ENCODE data around the gene LMTK3.
"Not testable (repeated sequence)": the region's sequence is repeated elsewhere in the genome, so short reads cannot be mapped to it uniquely, and the experiment has no call there.

The LMTK3 gene

DNA sequence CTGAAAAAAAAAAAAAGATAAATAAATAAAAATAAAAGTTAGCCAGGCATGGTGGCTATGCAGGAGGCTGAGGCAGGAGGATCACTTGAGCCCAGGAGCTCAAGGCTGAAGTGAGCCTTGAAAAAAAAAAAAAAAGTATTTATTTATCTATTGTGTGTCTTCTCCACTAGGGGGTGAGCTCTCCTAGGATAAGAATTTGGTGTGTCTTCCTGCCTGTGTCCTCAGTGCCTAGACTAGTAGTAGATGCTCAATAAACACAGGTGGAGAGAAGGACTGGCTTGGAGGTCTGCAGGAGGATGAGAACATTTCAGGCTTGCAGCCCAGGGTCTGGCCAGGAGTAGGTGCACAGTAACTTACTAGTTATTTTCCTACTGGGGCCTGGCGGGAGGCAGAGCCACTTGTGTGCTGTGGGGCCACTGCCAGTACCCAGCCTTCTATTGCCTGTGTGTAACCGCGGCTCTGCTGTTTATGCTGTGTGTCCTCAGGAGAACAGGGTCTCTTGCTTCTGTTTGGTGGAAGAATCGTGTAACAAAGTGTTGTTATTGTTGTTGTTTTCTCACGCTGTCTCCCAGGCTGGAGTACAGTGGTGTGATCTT, 5.4 kb downstream of the LMTK3 start:
- peak; percentile 57 for DNase-seq (ENCODE audit: low spot score)

DNA sequence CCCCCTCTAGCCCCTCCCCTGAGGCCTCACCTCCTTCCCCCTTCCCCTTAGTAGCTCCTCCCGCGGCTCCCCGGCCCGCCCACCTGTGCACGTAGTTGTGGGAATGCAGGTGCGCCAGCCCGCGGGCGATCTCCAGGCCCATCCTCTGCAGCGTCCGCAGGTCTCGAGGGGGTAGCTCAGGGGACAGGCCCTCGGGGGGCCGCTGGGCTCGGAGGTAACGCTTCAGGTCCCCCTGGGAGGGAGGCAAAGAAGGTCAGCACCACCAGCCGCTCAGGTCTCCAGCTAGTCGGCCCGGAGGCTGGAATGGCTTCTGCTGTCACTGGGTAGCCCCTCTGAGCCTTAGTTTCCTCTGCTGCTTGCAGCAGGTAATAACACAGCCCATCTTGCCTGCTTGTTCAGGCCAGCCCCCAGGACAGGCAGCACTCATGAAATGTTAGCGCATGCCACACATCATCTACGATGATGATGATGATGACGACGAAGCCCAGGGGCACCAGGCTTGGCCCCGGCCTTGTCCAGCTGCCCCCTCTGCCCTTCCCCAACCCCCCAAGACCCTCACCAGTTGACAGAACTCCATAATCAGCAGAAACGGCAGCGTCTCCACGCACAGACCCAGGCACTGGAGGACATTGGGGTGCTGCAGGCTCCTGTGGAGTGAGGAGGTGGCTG, 9.2 kb downstream of the LMTK3 start:
- DNase-seq (ENCODE audit: low spot score), result no peak

DNA sequence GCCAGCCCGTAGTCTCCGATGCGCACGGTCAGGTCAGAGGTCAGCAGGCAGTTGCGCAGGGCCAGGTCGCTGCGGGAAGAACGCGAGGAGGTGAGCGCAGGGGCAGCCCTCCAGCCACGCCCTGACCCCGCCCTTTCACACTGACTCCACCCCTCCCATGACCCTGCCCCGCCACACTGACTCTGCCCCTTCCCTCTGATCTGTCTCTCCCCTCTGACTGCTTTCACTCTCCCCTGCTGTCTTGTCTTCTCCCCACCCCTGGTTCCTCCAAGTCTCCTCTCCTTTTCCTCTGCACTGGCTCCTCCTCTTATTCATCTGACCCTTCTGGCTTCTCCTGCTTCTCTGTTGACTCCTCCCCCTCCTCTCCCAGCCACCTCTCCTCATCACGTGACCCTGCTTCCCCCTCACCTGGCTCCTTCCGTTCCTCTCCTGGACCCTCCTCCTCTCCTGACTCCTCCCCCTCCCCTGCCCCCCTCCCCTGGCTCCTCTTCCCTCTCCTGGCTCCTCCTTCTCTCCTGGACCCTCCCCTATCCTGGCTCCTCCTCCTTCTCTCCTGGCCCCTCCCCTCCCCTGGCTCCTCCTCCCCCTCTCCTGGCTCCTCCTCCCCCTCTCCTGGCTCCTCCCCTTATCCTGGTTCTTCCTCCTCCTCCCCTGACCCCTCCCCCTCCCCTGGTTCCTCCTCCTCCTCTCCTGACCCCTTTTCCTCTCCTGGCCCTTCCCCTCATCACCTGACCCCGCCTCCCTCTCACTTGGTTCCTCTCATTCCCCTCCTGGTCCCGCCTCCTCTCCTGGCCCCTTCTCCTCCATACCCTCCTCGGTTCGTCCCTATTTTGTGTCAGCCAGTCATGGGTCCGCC, 9.9 kb downstream of the LMTK3 start:
- DNase-seq (ENCODE audit: low spot score), result peak; percentile 57

DNA sequence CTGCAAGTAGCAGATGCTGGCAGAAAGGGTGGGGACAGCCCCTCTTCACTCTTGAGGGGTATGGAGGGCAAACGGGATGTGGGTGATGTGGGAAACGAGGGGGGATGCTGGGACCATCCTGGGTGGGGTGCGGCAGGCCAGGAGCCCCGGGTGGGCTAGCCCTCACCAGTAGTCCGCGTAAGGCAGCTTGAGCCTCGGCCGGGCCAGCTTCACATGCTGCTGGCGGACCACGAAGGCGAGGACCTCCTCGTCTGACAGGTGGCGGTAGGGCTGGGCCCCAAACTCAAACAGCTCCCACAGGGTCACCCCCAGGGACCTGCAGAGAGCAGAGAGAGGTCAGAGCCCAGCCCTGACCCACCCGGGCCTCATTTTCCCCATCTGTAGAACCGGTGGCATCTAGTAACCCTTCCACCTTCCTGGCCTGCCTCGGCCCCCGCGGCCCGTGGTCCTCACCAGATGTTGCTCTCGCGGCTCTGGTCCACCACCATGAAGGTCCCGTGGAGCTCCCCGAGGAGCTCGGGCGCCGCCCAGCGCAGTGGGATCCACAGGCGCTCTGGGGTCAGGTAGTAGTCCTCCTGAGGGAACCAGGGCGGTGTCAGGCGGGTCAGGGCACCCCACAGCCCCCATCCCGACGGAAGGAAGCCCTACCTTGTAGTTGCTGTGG, 10.7 kb downstream of the LMTK3 start:
- no peak for DNase-seq (ENCODE audit: low spot score)

DNA sequence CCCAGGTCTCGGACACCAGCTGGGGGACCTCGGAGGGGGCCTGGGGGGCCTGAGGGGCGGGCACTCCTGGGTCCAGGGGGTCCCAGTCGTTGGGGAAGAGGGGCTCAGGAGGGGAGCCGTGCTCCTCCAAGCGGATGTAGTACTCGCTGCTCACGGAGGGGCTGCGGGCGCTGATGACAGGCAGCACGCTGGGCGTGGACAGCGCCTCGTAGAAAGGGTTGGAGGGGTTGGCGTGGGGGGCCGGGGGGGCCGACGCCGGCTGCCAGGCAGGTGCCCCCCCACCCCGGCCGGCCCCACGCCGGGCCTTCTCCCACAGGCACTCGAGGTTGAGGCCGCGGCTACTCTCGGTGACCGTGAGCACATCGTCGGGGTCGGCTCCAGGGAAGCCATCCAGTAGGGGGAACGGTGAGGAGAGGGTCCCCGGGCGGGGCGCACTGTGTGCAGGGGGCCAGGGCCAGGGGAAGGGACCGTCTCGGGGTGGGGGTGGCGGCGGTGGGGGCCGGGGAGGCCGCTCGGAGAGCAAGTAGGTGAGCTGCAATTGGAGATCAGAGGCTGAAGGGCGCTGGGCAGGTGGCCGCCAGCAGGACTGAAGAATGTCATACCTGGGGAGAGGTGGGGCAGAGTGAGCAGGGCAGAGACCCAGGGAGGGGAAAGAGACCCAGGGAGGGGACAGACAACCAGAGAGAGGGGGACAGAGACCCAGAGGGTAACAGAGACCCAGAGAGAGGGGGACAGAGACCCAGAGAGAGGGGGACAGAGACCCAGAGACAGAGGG, 12.1 kb downstream of the LMTK3 start:
- no peak for DNase-seq (ENCODE audit: low spot score)

DNA sequence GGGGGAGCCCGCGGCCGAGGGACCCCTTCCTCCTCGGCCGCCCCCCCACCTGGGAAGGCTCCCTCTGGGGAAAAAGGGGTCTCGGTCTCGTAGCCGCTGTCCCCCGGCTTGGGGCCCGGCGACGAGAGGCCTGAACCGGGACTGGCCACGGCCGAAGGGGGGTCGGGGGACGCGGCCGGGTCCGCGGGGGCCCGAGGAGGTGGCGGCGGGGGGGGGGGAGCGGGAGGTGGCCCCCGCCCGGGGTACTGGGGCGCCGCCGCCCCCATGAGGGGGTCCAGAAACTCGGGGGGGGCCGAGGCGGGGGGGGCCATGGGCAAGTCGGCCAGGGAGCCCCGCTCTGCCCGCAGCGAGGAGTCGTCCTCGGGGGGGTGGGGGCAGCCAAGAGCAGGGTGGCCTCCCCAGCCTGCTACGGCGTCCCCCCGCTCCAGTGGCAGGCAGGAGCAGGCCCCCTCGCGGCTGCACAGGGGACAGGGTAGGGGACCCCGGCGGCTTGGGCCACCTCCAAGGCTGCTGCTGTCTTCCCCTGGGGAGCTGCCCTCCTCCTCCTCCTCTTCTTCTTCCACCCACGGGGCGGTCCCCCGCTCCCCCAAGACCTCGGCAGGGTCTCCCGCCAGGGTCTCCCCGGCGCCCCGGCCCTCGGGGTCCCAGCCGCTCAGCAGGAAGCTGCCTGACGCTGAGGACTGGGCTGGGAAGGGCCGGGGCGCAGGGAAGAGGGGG, 12.9 kb downstream of the LMTK3 start:
- DNase-seq (ENCODE audit: low spot score), result no peak

DNA sequence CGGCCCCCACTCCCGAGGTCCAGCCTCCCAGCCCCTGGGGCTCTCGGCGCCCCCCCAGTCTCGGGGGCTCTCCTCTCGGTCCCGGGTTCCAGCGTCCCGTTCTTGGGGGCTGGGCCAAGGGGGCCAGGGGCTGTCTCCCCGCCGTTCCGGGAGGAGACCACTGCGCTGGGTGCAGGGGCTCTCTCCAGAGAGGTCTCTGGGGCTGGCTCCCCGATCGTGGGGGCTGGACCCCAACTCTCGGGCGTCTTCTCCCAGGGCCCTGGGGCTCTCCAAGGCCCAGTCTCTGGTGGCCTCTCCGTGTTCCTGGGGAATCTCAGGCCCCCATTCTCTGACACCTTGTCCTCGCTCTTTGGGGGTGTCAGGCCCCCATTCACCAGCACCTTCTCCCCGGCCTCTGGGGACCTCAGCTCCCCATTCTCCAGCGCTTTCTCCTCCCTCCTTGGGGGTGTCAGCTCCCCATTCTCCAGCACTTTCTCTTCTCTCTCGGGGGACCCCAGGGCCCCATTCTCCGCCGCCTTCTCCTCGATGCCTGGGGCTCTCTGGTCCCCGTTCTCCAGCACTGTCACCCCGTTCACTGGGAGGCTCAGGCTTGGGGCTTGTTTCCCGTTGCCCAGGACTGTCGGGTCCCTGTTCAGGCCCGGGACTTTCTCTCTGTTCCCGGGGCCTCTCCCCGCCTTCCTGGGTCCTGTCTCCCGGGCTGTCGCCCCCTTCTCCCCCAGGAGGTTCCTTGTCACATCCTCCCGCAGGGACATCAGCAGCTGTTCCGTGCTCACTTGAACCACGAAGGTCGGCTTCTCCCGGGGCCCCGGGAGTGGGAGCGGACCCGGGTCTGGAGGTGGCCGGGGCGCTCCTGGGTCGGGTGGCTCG, 13.7 kb downstream of the LMTK3 start:
- no peak for DNase-seq (ENCODE audit: low spot score)

DNA sequence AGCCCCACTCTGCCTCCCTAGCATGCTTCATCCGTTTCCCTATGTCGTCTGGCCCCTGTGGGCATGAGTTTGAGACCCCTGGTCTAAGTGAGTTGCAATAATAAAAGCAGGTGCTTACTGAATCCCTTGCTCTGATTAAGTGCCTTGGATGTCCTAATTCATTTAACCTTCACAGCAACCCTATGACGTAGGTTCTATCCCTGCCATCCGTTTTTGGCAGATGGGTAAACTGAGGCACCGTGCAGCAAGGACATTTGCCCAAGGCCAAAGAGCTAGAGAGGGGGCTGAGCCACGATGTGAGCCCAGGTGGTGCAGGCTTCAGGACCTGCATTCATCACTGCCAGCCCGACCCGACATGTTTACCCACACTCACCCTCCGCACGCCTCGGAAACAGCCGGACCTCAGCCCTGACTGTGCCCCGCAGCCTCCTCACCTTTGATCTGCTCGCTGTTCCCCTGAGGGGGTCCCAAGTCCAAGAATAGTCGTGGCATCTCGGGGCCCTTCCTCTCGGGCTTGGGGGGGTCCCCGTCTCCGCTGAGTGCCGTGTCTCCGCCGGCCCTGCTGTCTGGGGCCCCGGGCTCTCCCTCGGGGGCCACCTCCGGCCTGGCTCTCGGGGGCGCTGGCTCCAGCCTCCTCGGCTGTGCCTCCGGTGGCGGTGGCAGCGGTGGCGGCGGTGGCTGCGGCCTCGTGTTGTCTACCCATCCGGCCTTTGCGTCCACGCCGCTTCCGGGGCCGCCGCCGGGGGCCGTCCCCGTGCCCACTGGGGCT, 14.5 kb downstream of the LMTK3 start:
- DNase-seq (ENCODE audit: low spot score), result no peak

DNA sequence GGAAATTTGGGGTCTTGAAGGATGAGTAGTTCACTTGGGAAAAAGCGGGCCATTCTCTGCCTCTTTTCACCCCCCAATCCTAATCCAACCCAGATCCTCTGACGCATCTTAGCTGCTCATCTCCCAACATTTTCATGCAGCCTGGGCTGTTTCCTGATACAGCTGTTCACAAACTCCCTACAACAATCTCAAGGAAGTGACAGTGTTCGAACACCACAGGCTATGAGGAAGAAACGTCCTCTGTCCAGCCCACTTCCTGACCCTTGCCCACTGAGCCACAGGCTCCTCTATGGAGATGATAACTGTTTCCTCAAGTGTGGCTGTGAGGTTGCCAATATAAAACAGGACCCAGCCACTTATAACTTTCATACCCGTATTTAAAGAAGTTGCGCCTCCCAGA, 16.2 kb downstream of the LMTK3 start:
- no peak for DNase-seq (ENCODE audit: low spot score)

DNA sequence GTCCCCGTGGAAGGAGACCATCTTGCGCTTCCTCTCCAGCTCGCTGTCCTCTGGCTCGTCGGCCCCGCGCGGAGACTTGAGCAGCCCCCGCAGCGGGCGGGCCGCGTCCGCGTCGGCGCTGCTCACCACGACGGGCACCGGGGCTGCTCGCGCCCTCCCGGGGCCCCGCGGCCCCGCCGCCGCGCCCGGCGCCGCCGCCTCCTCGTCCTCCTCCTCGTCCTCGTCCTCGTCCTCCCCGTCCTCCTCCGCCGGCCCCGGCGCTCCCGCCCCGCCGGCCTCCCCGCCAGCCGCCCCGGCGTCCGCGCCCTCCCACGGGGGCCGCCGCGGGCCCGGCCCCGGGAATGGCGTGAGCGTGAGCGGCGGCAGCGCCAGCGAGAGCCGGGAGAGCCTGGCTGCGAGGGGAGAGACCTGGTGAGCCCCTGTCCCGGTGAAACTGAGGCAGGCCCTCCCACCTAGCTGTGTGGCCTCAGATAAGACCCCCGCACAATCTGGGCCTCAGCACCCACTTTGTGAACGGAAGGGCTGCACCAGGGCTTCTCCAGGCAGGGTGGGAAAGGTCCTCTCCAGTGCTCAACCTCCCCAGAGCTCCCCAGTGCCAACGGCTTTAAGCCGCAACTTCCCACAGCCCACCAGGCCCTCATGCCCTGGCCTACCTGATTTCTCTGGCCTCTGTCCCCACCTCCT, 17.8 kb downstream of the LMTK3 start:
- no peak for DNase-seq (ENCODE audit: low spot score)

DNA sequence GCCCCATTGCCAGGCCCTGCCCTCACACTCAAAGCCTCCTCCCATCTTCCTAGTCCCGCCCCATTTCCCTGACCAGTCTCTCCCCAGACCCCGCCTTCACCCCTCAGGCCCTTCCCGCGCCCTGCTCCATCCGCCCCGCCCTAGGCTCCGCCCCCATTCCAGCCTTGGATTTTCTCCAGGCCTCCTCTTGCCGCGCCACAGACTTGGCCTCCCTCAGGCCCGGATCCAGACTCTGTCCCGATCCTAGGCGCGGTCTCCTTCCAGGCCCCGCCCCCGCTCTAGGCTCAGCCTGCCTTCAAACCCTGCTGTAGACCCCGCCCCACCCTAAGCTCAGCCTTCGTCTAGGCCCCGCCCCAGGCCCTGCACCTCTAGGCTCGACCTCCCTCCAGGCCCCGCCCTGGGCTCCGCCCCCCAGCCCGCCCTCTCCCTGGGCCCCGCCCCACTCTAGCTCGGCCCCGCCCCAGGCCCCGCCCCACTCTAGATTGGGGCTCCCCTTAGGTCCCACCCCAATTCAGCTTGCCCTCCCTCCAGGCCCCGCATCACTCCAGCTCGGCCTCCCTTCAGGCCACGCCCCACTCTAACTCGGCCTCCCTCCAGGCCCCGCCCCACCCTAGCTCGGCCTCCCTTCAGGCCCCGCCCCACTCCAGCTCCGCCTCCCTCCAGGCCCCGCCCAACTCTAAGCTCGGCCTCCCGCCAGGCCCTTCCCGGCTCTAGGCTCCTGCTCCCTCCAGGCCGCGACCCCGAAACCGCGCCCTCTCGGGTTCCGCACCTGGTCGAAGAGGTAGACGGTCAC, 18.5 kb downstream of the LMTK3 start:
- DNase-seq (ENCODE audit: low spot score), result peak; percentile 79

DNA sequence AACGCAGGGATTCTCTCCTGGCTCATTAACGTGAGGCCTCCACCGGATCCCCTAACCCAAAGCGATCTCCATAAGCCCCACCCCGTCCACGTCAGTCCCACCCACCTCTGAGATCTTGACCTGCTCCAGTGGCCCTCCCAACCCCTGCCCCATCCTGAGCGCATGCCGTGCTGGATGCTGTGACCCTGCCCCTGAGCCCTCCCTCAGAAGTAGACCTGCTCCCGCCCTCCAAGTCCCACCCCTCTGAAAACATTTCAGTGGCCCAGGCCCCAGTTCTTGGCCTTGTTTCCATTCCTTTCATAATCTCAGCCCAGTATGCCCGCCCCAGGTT, 19.9 kb downstream of the LMTK3 start:
- no peak for DNase-seq (ENCODE audit: low spot score)

DNA sequence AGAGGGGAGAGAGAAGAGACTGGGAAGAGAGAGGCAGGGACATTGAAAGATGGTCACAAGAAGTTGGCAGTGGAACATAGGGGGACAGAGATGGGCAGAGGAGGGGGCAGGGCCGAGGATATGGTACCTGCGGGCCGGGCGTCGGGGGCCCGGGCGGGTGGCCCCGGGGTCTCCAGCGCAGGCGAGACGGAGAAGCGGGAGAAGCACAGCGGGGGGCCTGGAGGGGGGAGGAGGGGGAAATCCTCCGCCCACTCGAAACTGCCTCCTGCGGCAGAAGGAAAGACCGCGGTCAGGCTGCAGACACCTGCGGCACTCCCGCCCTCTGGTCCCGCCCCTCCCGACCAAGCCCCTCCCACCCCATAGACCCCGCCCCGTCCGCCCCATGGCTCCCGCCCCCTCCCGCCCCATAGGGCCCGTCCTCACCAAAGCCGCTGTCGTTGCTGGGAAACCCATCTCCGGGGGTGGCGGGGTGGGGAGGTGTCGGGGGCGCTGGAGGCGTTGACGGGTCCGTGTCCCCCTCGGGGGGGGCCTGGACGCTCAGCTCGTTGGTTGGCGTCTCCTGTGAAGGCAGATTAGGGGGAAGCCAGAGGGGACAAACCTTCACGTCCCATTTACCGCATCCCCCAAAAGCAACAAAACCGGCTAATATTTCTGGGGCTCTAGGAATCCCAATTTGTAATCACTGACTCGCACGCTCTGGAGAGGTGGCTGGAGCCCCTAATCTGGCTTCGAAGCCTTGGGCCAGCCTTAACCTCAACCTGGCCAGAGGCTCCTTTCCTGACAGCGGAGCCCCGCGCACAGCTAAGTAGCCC, 20.4 kb downstream of the LMTK3 start:
- peak; percentile 32 for DNase-seq (ENCODE audit: low spot score)

DNA sequence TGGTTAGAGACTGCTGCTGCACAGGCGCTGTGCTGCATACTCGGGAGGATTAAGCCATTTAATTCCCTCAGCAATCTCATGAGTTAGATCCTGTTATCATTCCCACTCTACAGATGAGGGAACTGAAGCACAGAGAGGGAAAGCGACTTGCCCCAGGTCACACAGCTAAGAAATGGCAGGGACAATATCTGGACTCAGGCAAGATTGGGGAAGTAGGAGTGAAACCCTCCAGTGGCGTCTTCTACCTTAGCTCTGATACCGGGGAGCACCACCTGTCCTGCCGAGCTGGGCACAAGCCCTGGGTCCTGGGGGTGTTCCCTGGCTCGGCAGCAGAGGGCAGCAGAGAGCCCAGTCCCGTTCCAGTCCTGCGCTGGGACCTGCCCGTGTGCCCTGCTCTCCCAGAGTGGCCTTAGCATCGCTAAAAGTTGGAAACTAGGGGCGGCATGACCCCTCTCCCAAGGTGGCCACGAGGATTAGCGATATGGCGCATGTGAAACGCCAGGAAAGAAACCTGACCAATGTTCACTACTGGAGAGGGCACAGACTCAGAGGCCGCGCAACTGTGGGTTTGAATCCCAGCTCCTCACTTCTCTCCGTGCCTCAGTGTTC, 21.9 kb downstream of the LMTK3 start:
- DNase-seq (ENCODE audit: low spot score), result peak; percentile 84

DNA sequence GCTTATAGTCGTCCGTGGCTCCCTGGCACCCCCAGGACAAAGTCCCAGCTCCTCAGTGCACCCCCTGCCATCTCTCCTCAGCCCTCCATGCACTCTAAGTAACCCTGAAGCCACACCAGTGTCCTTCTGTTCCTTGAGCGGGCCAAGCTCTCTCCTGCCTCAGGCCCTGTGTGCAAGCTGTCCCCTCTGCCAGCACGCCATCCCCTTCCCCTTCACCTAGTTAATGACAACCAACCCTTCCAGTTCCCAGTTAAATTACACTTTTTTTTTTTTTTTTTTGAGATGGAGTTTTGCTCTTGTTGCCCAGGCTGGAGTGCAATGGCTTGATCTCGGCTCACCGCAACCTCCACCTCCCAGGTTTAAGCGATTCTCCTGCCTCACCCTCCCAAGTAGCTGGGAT, 23.2 kb downstream of the LMTK3 start:
- not testable (repeated sequence) for DNase-seq (ENCODE audit: low spot score)

DNA sequence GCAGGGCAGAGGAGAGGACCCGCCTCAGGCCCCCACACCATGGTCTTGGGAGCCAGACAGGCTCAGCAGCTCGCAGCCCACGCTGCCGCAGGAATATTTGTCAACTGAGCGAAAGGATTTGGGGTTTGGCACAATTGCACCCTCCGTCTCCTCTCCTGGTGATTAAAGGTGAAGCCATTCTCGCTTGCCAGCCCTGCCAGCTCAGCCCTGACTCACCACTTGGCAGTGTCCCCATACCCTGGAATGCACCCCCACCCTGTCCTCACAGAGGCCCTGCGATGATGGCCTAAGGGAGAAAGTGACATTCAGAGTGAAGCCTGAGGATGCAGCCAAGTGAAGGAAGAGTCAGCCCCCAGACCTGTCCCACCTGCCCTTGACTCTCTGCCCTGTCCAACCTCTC, 23.7 kb downstream of the LMTK3 start:
- no peak for DNase-seq (ENCODE audit: low spot score)

DNA sequence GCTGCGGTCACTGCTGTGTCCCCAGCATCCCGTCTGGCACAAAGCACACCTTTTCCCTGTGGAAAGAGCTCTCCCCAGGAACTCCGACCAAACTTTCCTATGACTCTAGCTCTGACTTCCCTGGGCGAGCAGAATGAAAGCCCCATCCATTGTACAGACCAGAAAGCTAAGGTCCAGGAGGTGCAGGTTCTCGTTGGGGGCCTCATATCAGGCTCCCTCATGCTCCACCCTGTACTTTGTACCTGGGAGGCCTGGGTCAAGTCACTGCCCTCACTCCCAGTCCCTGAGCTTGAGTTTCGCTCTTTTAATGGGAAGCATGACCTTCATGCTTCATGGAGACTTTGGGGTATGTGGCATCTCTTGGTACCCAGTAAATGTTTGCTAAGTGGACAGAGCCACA, 24.1 kb downstream of the LMTK3 start:
- DNase-seq (ENCODE audit: low spot score), result no peak

Data from activated CD4-positive, alpha-beta T cell treated with anti-CD3 and anti-CD28 coated beads, Interleukin-2, Interleukin-4, amounts not matched to agents 100 ng/mL and 50 ng/mL, durations not matched to agents 16 hours and 8 hours (primary cell).